H1 (cell line): ENCODE results near the gene IRF7. TPM values are rescaled to one million over a fixed set of nuclear protein-coding genes. Genes with fewer than 3 reads are reported as not detected.

Source experiments
- CTCF ChIA-PET: fragments of 300-600 bp; sonication (Branson Sonifier 250); formaldehyde crosslinking; loops from one replicate; lab custom pipeline; 2021; ENCODE audit not compliant: partially characterized antibody; lab: Charles Lee
- POLR2A ChIA-PET: fragments of 300-600 bp; sonication (Branson Sonifier 250); formaldehyde crosslinking; loops from one replicate; lab custom pipeline; 2021; ENCODE audit warnings: inconsistent platforms; ENCODE audit not compliant: partially characterized antibody; lab: Charles Lee
- DNase-seq, 2 experiments: peaks; one replicate each; pipeline versions ENCODE4 v3.0.0 to v3.0.0-alpha.2; 2010 to 2022; ENCODE audit warnings: low spot score in 2 of 2, low read depth in 1 of 2, mixed read lengths in 1 of 2
- FAIRE-seq: peaks from 2 replicates; lab custom pipeline; 2011; peaks lifted over from hg19 to GRCh38; lab: Jason Lieb, UNC
- H2AFZ ChIP-seq: 2 replicates; pipeline ENCODE4 v1.8.1; 2012; ENCODE audit warnings: low read length, inconsistent platforms
- H2AK5ac ChIP-seq: 2 replicates; pipeline ENCODE4 v1.6.1; 2013; ENCODE audit warnings: low read depth, low read length
- H2BK120ac ChIP-seq: replicated peaks from 2 replicates; pipeline ENCODE3; 2013; ENCODE audit warnings: low read depth, low read length, inconsistent platforms
- H2BK12ac ChIP-seq: 2 replicates; pipeline ENCODE4 v1.6.1; 2013; ENCODE audit warnings: low read depth, low read length
- H2BK15ac ChIP-seq: 2 replicates; pipeline ENCODE4 v1.6.1; 2013; ENCODE audit warnings: low read length
- H2BK20ac ChIP-seq: 2 replicates; pipeline ENCODE4 v1.6.1; 2013; ENCODE audit warnings: low read length
- H2BK5ac ChIP-seq: 2 replicates; pipeline ENCODE4 v1.6.1; 2013; ENCODE audit warnings: low read depth, low read length
- H3K14ac ChIP-seq: 2 replicates; pipeline ENCODE4 v1.6.1; 2013; ENCODE audit warnings: inconsistent platforms; ENCODE audit not compliant: insufficient read length
- H3K18ac ChIP-seq: 2 replicates; pipeline ENCODE4 v1.6.1; 2013; ENCODE audit warnings: low read length; ENCODE audit errors: extremely low read depth
- H3K23ac ChIP-seq: 2 replicates; pipeline ENCODE4 v1.6.1; 2013; ENCODE audit warnings: inconsistent platforms; ENCODE audit not compliant: insufficient read length
- H3K23me2 ChIP-seq: 2 replicates; pipeline ENCODE4 v1.6.1; 2013; ENCODE audit warnings: low read depth, low read length
- H3K27ac ChIP-seq: 2 replicates; pipeline ENCODE4 v1.6.1; 2011; ENCODE audit warnings: low read depth, low read length, inconsistent platforms
- H3K27me3 ChIP-seq, 4 experiments: replicated peaks in 1 of 4; 1 replicate in 1 of 4; 2 replicates in 3 of 4; pipeline versions ENCODE4 v1.6.1 to v1.8.1; 2011 to 2013; ENCODE audit warnings: low read length in 3 of 4, mild to moderate bottlenecking in 3 of 4, inconsistent platforms in 2 of 4, mixed read lengths in 2 of 4, moderate library complexity in 1 of 4; ENCODE audit not compliant: control insufficient read depth in 3 of 4, insufficient read depth in 3 of 4; ENCODE audit errors: extremely low read depth in 1 of 4
- H3K36me3 ChIP-seq, 4 experiments: 2 replicates each; pipeline versions ENCODE4 v1.6.1 to v1.8.1; 2011 to 2013; ENCODE audit warnings: mild to moderate bottlenecking in 4 of 4, low read length in 3 of 4, moderate library complexity in 2 of 4, control low read depth in 1 of 4, inconsistent platforms in 1 of 4; ENCODE audit not compliant: insufficient read depth in 4 of 4, control insufficient read depth in 2 of 4
- H3K4ac ChIP-seq: replicated peaks from 2 replicates; pipeline ENCODE3; 2013; ENCODE audit warnings: low read length, low read depth, mixed read lengths, inconsistent platforms; ENCODE audit not compliant: insufficient read length
- H3K4me1 ChIP-seq, 4 experiments: replicated peaks in 1 of 4; 1 replicate in 1 of 4; 2 replicates in 3 of 4; pipeline versions ENCODE4 v1.6.1 to v1.8.1; 2011 to 2013; ENCODE audit warnings: low read length in 3 of 4, inconsistent platforms in 2 of 4, mixed read lengths in 1 of 4; ENCODE audit not compliant: insufficient read depth in 4 of 4, control insufficient read depth in 3 of 4
- H3K4me2 ChIP-seq, 2 experiments: 2 replicates each; pipeline versions ENCODE4 v1.6.1 to v1.8.1; 2011 to 2013; ENCODE audit warnings: low read depth in 2 of 2, low read length in 2 of 2, control low read depth in 1 of 2, inconsistent platforms in 1 of 2, mild to moderate bottlenecking in 1 of 2; ENCODE audit not compliant: insufficient read depth in 1 of 2
- H3K4me3 ChIP-seq, 4 experiments: fragments of 200-600, 300-600 bp in 1 of 4; sonication (generic), shearing (Covaris generic), sonication (Bioruptor Twin) in 1 of 4; 2 replicates each; pipeline versions ENCODE4 v1.5.1 to v1.8.1; 2011 to 2016; ENCODE audit warnings: low read length in 4 of 4, low read depth in 3 of 4, control low read depth in 2 of 4, inconsistent platforms in 2 of 4, mild to moderate bottlenecking in 2 of 4, mixed read lengths in 1 of 4, moderate library complexity in 1 of 4; ENCODE audit not compliant: insufficient read depth in 2 of 4; ENCODE audit errors: extremely low read depth in 1 of 4
- H3K56ac ChIP-seq: replicated peaks from 2 replicates; pipeline ENCODE3; 2013; ENCODE audit warnings: low read depth, mild to moderate bottlenecking, mixed read lengths, low read length, inconsistent platforms; ENCODE audit not compliant: insufficient read length
- H3K79me1 ChIP-seq: 2 replicates; pipeline ENCODE4 v1.6.1; 2013; ENCODE audit warnings: low read depth, low read length, control low read depth
- H3K79me2 ChIP-seq, 2 experiments: 2 replicates each; pipeline versions ENCODE4 v1.6.1 to v1.8.1; 2012 to 2013; ENCODE audit warnings: low read length in 2 of 2, mild to moderate bottlenecking in 2 of 2, inconsistent platforms in 1 of 2; ENCODE audit not compliant: insufficient read depth in 2 of 2, control insufficient read depth in 1 of 2
- H3K9ac ChIP-seq, 4 experiments: replicated peaks in 1 of 4; 1 replicate in 1 of 4; 2 replicates in 3 of 4; pipeline versions ENCODE4 v1.6.1 to v1.8.1; 2011 to 2013; ENCODE audit warnings: low read depth in 3 of 4, low read length in 3 of 4, control low read depth in 2 of 4, mild to moderate bottlenecking in 2 of 4, moderate library complexity in 2 of 4, inconsistent platforms in 1 of 4; ENCODE audit errors: extremely low read depth in 1 of 4
- H3K9me3 ChIP-seq, 2 experiments: 2 replicates each; pipeline versions ENCODE4 v1.6.1 to v1.8.1; 2012 to 2013; ENCODE audit warnings: mild to moderate bottlenecking in 2 of 2, moderate library complexity in 2 of 2, control low read depth in 1 of 2, inconsistent platforms in 1 of 2, low read depth in 1 of 2, low read length in 1 of 2, mixed read lengths in 1 of 2; ENCODE audit not compliant: insufficient read depth in 2 of 2
- H4K20me1 ChIP-seq, 2 experiments: replicated peaks in 1 of 2; 2 replicates each; pipeline versions ENCODE3 to v1.8.1; 2011 to 2013; ENCODE audit warnings: inconsistent platforms in 2 of 2, low read length in 2 of 2, mild to moderate bottlenecking in 1 of 2; ENCODE audit not compliant: insufficient read depth in 2 of 2, control insufficient read depth in 1 of 2
- H4K5ac ChIP-seq: 2 replicates; pipeline ENCODE4 v1.6.1; 2013; ENCODE audit warnings: low read length, low read depth, mixed read lengths, inconsistent platforms; ENCODE audit not compliant: insufficient read length
- H4K8ac ChIP-seq: 2 replicates; pipeline ENCODE4 v1.8.0; 2013; ENCODE audit warnings: mild to moderate bottlenecking, moderate library complexity, low read length, inconsistent platforms; ENCODE audit not compliant: insufficient read depth; ENCODE audit errors: extremely low read depth
- H4K91ac ChIP-seq: replicated peaks from 2 replicates; pipeline ENCODE3; 2013; ENCODE audit warnings: low read length, mixed read lengths, inconsistent platforms; ENCODE audit not compliant: insufficient read length
- CHD2 ChIP-seq: IDR thresholded peaks from 2 replicates; pipeline ENCODE4 v1.6.1; 2012; ENCODE audit warnings: low read length, improper control_type of control experiment
- GABPA ChIP-seq: IDR thresholded peaks from 2 replicates; pipeline ENCODE4 v1.6.1; 2011; ENCODE audit warnings: mild to moderate bottlenecking, low read length, moderate library complexity, borderline replicate concordance; ENCODE audit not compliant: insufficient read depth
- JUND ChIP-seq: IDR thresholded peaks from 2 replicates; pipeline ENCODE4 v1.6.1; 2011; ENCODE audit warnings: mild to moderate bottlenecking, improper control_type of control experiment, low read length
- RAD21 ChIP-seq, 2 experiments: IDR thresholded peaks in 1 of 2; conservative IDR thresholded peaks in 1 of 2; 2 replicates each; pipeline ENCODE4 v1.6.1; 2011; ENCODE audit warnings: low read depth in 2 of 2, low read length in 2 of 2, improper control_type of control experiment in 1 of 2, inconsistent platforms in 1 of 2, mild to moderate bottlenecking in 1 of 2, moderate library complexity in 1 of 2
- USF2 ChIP-seq: IDR thresholded peaks from 2 replicates; pipeline ENCODE4 v1.6.1; 2011; ENCODE audit warnings: low read length, improper control_type of control experiment
- YY1 ChIP-seq: IDR thresholded peaks from 2 replicates; pipeline ENCODE4 v1.6.1; 2011; ENCODE audit warnings: low read depth, mild to moderate bottlenecking, low read length
- WGBS, 2 experiments: shearing (Covaris generic) in 1 of 2; methylation state at CpG; one replicate each; pipeline versions ENCODE4 v1.1.6 to v1.1.7; 2013 to 2015; ENCODE audit warnings: low lambda C conversion rate in 2 of 2, mixed read lengths in 2 of 2, inconsistent platforms in 1 of 2, low coverage in 1 of 2, missing lambda C conversion rate in 1 of 2; ENCODE audit not compliant: insufficient replicate concordance in 2 of 2, insufficient coverage in 1 of 2, insufficient read length in 1 of 2; ENCODE audit errors: extremely low coverage in 1 of 2, missing lambda C conversion rate in 1 of 2; 5-methylcytosine and 5-hydroxymethylcytosine counted together
- polyA plus RNA-seq, 7 experiments: library from polyadenylated mRNA; depleted of rRNA in 3 of 7; stranded (reverse) in 5 of 7; unstranded in 2 of 7; fragments of >200 nt in 5 of 7; fragments of 200-250 nt in 2 of 7; gene quantifications; 1 replicate in 5 of 7; 2 replicates in 1 of 7; 4 replicates in 1 of 7; pipeline versions ENCODE4 v1.2.1 to v1.2.3, GENCODE V29; 2011 to 2013; ENCODE audit warnings: missing spikeins in 2 of 7, mixed read lengths in 2 of 7
- total RNA-seq: library from RNA; stranded (reverse); fragmentation: NEBNext Ultra II Directional; extraction: Animal tissue kit (Norgen Biotek cat#: 25700); gene quantifications from 2 replicates; pipeline ENCODE4 v1.2.1, GENCODE V29; 2021
- TF ChIP-seq, protein P1 (sequence below), 3 experiments: IDR thresholded peaks; 1 replicate in 2 of 3; 2 replicates in 1 of 3; pipeline versions ENCODE4 v1.5.1 to v1.6.1; 2011; ENCODE audit warnings: low read length in 3 of 3, mild to moderate bottlenecking in 3 of 3, inconsistent platforms in 2 of 3, low read depth in 1 of 3, moderate library complexity in 1 of 3; ENCODE audit not compliant: insufficient read depth in 1 of 3; ENCODE audit errors: control extremely low read depth in 1 of 3

IRF7 gene
- total and polyA plus RNA-seq, 2 of the 8 experiments (the other 6 are each of a cell fraction or from before 2014, with no cell fraction given) = 9.1 to 9.6 TPM

GRCh38 chr11:662689-663274 is 47.0 kb upstream of the IRF7 start:
- Histone ChIP-seq H3K23ac (no peak overlapping the region), H3K14ac (no peak overlapping the region), H4K91ac (no peak overlapping the region), H3K4me1 (no peaks in the 10 kb centered on the region), H3K79me2 (no peaks in the 10 kb centered on the region; a peak in 1 of 4 replicates), H3K27ac (no peak overlapping the region), H4K20me1 (peaks cover 5 to 8% of the 10 kb centered on the region in 2 experiments), H3K79me1 (no peaks in the 10 kb centered on the region; the same call in none of the 2 replicates), H3K23me2 (no peaks in the 10 kb centered on the region), H4K5ac (no peak overlapping the region), H2BK5ac (no peak overlapping the region), H3K4me2 (no peak overlapping the region), H3K27me3 (no peaks in the 10 kb centered on the region), H3K56ac (no peak overlapping the region), H2AFZ (no peak overlapping the region), H3K18ac (no peak overlapping the region), H2AK5ac (no peak overlapping the region), H2BK12ac (no peak overlapping the region), H3K36me3 (peaks cover 2 to 22% (median 6%) of the 10 kb centered on the region in 4 experiments; a peak in 5 of 8 replicates), H3K9me3 (peaks cover 0 to 4% of the 10 kb centered on the region in 2 experiments; a peak in 1 of 4 replicates), H2BK120ac (no peak overlapping the region), H2BK20ac (no peak overlapping the region), H2BK15ac (no peak overlapping the region), H3K4ac (no peak overlapping the region), H4K8ac (no peak overlapping the region), H3K4me3 (no peak overlapping the region), H3K9ac (no peak overlapping the region)
- 85% methylated on average over 15 of the region's 15 CpGs; no CpG with 5 or more reads in 1 of the 2 experiments for WGBS, 2 experiments
- peak in 1 of 2 experiments; percentile 83 for DNase-seq
- ChIA-PET POLR2A (interaction anchor here (1.5 kb wide), 1 partner anchor 103 kb away, joined by 3 read pairs; no protein-coding TSS in a partner anchor), CTCF (interaction anchor here (0.6 to 4.1 kb wide), 20 partner anchors 10 to 112 kb away, joined by 3 to 24 read pairs (median 3); partner anchors contain the start of gene SCT)
- FAIRE-seq = peak; percentile 62
- TF ChIP-seq USF2 = no peak
- TF ChIP-seq YY1 = 0 out of 2 replicates have a peak, but pooled peaks have one; percentile 20
- TF ChIP-seq, protein P1, sequence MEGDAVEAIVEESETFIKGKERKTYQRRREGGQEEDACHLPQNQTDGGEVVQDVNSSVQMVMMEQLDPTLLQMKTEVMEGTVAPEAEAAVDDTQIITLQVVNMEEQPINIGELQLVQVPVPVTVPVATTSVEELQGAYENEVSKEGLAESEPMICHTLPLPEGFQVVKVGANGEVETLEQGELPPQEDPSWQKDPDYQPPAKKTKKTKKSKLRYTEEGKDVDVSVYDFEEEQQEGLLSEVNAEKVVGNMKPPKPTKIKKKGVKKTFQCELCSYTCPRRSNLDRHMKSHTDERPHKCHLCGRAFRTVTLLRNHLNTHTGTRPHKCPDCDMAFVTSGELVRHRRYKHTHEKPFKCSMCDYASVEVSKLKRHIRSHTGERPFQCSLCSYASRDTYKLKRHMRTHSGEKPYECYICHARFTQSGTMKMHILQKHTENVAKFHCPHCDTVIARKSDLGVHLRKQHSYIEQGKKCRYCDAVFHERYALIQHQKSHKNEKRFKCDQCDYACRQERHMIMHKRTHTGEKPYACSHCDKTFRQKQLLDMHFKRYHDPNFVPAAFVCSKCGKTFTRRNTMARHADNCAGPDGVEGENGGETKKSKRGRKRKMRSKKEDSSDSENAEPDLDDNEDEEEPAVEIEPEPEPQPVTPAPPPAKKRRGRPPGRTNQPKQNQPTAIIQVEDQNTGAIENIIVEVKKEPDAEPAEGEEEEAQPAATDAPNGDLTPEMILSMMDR (IDR thresholded peaks at IDR 0.05; ENCODE audit: control extremely low read depth in 1 of 3, insufficient read depth in 1 of 3, low read depth in 1 of 3, low read length in 3 of 3) = peak; percentile 93 to 96 (median 94)
- TF ChIP-seq RAD21 (IDR thresholded peaks at IDR 0.05 in 1 of 2, conservative IDR thresholded peaks at IDR 0.05 in 1 of 2; ENCODE audit: low read depth in 2 of 2, low read length in 2 of 2) = peak; percentile 87 to 90
- TF ChIP-seq JUND = no peak
- peak; percentile 72; the same call in 1 of the 2 replicates for TF ChIP-seq GABPA
- TF ChIP-seq CHD2 = no peak
